NCI-H2029 treated with DMSO at 0.1 percent for 48 hours (cell line): ENCODE measurements around the gene NDUFAF3.

Experiments
- DNase-seq: peaks from one replicate; lab custom pipeline; 2025; lab: John Stamatoyannopoulos, UW

Gene NDUFAF3

DNA sequence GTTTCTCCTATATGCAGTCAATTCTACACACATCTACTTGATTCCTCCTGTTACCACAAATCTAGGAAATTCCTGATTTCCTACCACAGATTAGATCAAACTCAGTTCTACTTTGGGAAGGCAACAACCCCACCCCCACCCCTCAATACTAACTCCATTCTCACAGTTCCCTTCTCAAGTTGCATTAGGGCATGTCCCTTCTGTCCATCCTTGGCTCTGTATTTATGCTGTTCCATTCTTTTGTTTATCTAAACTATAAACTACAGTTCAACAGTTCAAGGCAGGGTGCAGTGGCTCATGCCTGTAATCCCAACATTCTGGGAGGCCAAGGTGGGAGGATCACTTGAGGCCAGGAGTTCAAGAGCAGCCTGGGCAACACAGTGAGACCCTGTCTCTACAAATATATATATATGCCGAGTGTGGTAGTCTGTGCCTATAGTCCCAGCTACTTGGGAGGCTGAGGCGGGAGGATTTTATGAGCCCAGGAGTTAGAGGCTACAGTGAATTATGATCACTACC lies 32.5 kb downstream of the NDUFAF3 start:
- DNase-seq, result no peak

DNA sequence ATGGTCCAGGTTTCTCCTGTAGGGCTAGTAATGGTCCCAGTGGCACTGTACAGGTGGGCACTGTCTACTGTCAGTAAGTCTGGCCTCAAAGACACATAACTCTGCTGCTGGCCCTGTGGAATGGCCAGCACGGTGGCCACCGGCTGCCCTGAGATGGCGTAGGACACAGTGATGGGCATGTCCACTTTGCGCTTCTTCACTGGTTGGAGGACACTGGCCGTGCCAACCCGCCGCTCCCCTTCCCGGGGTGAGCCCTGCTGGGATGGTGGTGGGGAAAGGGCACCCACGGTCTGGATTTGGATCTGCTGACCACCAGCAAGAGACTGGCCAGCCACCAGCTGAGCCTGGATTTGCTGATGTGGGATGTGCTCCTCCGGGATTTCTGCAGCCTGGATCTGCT lies 35.3 kb downstream of the NDUFAF3 start:
- no peak for DNase-seq

DNA sequence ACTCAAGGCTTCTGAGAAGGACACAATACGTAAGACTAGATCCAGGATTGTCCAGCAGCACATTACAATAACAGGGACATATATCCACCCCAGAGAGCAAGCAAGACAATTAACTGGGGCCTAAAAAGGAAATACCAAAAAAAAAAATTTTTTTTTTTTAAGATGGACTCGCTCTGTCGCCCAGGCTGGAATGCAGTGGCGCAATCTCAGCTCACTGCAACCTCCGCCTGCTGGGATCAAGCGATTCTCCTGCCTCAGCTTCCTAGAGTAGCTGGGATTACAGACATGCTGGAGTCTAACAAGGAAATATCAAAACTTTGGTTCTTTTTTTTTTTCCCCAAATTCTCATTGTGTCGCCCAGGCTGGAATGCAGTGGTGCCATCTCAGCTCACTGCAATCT lies 36.1 kb downstream of the NDUFAF3 start:
- DNase-seq, result no peak
